Measurements from ENCODE around the gene C11orf91.

The C11orf91 gene, protein sequence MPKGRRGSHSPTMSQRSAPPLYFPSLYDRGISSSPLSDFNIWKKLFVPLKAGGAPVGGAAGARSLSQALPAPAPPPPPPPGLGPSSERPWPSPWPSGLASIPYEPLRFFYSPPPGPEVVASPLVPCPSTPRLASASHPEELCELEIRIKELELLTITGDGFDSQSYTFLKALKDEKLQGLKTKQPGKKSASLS

DNA sequence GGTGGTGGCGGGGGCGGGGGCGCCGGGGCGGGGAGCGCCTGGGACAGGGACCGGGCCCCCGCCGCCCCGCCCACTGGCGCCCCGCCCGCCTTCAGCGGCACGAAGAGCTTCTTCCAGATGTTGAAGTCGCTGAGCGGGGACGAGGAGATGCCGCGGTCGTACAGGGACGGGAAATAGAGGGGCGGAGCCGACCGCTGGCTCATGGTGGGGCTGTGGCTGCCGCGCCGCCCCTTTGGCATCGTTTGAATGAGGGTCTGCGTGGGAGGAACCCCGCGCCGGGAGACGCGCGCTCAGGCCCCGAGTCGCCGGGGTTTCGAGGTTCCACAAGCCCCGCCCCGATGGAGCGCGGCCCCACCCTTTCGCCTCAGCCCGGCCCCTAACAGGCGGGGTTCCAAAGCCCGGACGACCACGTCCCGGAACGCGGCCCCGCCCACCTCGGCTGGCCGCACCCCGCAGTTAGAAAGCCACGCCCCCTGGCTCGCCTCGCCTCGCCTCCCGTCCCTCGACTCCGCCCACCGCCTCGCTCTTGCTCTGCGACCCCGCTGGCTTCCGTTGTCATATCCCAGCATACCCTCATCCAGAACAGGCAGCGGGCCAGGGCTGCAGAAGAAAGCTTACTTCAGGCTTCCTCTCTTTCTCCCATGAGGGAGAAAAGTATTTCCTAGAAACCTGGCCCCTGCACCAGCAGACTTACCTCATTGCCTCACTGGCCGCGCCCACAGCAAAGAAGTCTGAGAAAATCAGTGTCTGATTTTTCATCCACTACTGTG, at the start of gene C11orf91:
C11orf91 (minus strand) TSS at position 325 of the 770 bp plus-strand sequence; CDS start at position 239, 86 bp downstream.
- peak; percentile 91 for DNase-seq (ENCODE audit: extremely low read depth, low read depth)
- TF ChIP-seq, protein P1, sequence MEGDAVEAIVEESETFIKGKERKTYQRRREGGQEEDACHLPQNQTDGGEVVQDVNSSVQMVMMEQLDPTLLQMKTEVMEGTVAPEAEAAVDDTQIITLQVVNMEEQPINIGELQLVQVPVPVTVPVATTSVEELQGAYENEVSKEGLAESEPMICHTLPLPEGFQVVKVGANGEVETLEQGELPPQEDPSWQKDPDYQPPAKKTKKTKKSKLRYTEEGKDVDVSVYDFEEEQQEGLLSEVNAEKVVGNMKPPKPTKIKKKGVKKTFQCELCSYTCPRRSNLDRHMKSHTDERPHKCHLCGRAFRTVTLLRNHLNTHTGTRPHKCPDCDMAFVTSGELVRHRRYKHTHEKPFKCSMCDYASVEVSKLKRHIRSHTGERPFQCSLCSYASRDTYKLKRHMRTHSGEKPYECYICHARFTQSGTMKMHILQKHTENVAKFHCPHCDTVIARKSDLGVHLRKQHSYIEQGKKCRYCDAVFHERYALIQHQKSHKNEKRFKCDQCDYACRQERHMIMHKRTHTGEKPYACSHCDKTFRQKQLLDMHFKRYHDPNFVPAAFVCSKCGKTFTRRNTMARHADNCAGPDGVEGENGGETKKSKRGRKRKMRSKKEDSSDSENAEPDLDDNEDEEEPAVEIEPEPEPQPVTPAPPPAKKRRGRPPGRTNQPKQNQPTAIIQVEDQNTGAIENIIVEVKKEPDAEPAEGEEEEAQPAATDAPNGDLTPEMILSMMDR (IDR thresholded peaks at IDR 0.05; ENCODE audit: low read depth, low read length): no peak

DNA sequence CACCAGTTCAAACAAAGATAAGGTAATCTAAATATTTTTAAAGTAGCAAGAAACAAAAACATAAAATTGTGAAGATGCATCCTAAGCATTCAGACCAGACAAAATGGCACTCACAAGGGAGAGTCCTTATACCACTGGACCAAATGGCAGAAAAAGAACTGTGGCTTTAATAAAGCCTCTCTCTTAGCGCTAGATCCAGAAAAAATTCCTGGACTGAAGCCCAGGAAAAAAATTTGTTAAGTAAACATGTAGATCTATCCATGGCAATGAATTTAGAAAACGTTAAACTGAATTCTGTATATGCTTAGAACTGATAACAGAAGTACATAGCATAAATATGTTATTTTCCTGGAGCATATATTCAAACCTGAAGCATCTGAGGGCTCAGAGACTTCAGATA, 47.4 kb upstream of the C11orf91 start:
- DNase-seq (ENCODE audit: extremely low read depth, low read depth): no peak
- TF ChIP-seq, protein P1 (IDR thresholded peaks at IDR 0.05; ENCODE audit: low read depth, low read length): no peak

DNA sequence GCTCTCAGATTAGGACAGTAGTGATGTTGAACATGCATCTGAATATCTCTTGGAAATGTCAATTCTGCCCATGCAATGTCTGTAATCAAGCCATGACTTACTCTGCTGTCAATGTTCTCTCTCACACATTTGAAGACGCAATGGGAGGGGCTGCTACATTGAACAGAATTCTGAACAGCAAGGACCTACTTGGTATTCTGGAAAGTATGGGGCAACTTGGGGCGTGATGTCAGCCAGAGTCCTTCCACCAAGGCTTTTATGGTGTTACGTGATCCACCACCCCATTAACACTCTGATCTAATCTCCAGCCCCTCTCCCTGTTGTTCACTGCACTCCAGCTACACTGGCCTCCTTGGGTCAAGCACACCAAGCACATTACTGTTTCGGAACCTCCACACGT, 42.7 kb upstream of the C11orf91 start:
- TF ChIP-seq, protein P1 (IDR thresholded peaks at IDR 0.05; ENCODE audit: low read depth, low read length): no peak
- DNase-seq (ENCODE audit: extremely low read depth, low read depth): no peak

DNA sequence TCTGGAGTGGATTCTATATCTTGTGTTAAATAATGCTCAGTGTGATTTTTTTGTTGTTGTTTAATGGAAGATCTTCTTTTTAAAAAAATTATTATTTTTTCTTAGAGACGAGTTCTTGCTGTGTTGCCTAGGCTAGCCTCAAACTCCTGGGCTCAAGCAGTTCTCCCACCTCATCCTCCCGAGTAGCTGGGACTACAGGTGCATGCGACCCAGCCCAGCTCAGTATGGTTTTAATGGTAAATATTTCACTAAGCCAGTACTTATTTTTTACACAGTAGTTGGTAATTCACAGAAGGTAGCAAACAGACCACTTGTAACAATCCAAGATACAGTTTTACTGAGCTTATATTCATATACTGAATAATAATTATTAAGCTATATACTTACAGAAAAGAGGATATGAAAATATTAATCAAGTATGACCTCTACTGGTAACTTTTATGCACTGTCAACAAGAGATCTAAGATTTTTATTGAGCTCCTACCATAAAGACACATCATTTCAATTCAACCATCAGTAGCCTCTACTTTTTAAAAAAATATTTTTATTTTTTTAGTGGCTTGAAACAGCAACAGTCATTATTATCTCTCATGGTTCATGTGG, 41.7 kb upstream of the C11orf91 start:
- TF ChIP-seq, protein P1 (IDR thresholded peaks at IDR 0.05; ENCODE audit: low read depth, low read length): peak; percentile 37
- no peak for DNase-seq (ENCODE audit: extremely low read depth, low read depth)

DNA sequence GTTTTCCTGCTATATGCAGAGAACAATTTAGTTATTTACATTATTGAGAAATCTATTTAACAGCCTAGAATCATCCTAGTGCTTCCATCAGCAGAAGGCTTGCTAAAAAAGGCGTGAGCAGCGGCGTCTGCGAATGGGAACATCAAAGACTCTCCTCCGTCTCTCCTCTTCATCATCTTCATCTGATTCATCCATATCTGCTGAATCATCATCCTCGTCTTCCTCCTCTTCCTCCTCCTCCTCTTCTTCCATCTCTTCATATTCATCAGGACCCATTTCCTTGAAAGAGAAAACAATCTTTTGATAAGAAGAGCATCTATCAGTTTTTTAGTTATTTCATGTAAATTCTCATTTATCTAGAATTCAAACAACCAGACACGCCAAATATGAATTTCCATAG, 41.2 kb upstream of the C11orf91 start:
- TF ChIP-seq, protein P1 (IDR thresholded peaks at IDR 0.05; ENCODE audit: low read depth, low read length): no peak
- no peak for DNase-seq (ENCODE audit: extremely low read depth, low read depth)

DNA sequence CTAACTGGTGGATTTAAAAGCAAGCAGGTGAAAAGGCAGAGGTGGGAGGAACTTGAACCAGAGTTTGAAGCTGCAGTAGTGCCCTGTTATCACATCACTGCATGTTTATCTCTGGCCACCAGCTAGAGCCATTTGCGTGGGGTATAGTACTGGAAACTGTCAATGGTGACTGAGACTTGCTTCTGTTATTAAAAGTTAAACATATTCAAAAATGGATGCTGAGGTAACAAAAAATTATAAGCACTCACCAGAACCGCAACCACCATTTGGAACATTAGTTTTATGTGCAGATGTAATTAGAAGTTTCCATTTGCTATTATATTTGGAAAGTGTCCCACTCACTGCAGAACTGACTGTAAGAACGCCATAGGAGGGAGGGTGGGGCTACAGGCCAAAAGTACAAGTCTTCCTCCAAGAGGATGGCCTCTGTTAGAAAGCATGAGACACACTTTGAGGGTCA, 36.8 kb upstream of the C11orf91 start:
- TF ChIP-seq, protein P1 (IDR thresholded peaks at IDR 0.05; ENCODE audit: low read depth, low read length): no peak
- no peak for DNase-seq (ENCODE audit: extremely low read depth, low read depth)

All from AG09319 (cell line).